Right forelimb (tissue), 1 donor: Measurements from ENCODE around the gene RER1.

Experiments
- DNase-seq: peaks from one replicate; pipeline ENCODE4 v3.0.0-alpha.2; 2018

RER1 gene

GRCh38 chr1:2408456-2408855 lies 16.8 kb downstream of the RER1 start:
- no peak for DNase-seq

DNA sequence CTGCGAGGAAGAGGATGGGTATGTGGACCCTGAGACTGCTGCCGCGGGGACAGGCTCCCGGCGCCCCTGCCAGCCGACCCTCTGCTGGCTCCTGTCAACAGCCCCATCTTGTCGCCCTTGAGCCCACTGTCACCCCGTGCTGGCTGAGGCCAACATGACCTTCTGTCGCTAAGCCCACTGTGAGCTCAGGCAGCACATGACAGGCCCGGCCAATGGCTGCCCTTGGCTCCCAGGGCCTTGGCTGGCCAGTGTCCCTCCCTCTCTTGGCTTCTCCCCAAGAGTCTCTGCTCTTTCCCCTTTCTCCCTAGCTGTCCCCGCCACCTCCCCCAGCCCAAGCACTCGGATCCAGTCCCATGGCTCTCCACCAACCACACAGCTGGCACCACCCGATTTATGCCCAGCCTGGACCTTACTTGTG lies 17.2 kb downstream of the RER1 start:
- no peak for DNase-seq

GRCh38 chr1:2409745-2410144 lies 18.1 kb downstream of the RER1 start:
- no peak for DNase-seq

- peak; percentile 62 for DNase-seq
Measured at GRCh38 chr1:2411801-2412394, 20.3 kb downstream of the RER1 start.

GRCh38 chr1:2412395-2412772 lies 20.7 kb downstream of the RER1 start, which contains the start of gene PEX10:
TSS of gene PEX10 (minus strand) at chr1:2412564. CDS start at chr1:2412502, 62 bp downstream.
- peak; percentile 97 for DNase-seq

DNA sequence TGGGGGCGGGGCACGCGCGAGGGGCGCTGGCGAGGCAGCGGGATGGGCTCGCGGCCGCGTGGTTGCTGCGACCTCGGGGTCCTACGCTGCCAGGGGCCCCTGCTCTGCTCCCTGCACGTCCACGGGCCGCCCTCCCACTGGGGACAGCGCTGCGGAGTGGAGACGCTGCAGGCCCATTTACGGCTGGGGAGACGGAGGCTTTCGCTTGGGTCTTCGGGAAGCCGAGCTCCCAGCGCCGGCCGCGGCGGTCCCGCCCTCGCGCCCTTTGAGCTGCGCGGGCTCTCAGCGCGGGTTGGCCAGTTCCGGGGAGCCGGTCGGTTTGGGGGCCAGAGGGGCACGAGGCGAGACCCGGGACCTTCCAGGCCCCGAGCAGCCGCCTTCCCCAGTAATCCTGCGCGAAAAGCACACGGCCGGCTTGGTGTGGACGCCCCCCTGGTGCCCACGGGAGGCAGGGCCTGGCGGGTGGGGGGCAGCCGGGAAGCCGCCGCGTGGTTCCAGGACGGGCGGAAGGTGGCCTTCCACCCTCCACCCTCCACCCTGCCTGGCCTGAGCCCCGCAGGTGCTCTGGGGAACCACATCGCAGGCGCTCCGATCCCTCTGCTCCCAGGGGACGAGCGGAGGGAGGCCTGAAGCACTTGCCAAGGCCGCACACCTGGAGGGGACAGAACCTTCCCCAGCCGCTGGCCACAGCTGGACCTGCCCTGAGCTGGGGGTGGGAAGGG lies 21.3 kb downstream of the RER1 start:
- no peak for DNase-seq

DNA sequence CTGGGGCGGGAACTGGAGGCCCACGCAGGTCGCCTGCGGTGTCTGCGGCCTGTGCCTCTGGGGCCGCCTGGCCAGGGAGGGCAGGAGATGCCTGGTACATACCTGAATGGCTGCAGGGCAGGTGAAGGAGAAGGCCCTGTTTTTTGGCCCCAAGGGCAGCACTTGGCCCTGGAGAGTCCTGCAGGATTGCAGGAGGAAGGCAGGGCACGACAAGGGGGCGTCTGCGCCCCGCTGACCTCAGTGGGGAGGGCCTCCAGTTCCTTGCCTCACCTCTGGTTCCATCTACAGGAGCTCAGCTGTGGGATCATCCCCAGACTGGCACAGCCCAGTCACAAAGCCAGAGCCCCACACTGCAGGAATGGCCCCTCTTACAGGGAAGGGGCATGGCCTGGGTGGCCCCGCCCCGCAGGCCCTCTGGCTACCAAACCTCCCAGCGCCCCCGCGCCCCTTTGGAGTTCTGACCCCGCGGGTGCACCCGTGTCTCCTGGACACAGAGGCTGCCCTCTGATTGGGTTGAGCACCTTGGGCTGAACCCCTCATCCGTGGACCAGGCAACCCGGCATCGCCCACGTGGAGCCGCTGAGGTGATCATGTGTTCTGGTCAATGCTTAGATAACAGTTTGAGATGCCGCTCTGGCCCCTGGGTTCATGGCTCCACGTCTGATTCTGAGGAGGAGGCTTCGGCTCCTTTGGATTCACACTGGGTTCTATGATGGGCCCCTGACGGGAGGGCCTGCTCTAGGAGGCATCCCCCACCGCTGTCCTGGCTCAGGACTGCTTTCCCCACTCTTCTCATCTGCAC lies 22.1 kb downstream of the RER1 start:
- no peak for DNase-seq

DNA sequence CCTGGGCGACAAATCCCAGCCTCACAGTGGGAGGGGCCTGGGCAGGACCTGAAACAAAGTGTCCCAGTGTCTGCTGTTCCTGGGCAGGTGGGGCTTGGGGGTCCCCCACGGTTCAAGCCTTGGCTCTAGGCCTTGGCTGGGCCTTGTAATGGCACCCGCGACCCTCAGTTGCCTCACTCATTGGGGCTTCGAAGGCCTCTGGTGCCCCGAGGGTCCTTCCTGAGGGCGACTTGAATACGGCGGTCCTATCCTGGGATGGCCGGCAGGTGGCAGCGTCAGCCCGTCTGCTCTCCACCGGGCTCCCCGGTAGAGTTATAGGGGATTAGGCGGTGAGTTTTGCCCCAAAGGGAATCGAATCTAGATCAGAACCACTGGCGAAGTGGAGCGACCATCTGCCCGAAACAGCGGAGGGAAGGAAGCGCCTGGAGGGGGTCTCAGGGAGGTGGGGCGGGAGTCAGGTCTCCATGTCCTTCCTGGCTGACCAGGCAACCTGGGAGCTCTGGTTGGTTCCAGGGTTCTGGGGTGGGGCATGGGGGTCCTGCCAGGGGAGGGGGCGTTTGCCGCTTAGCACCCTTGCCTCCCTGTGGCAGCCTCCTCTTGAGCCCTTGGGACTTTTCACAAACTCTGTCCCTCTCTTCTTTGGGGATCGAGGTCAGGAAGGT lies 22.8 kb downstream of the RER1 start:
- peak; percentile 87 for DNase-seq

DNA sequence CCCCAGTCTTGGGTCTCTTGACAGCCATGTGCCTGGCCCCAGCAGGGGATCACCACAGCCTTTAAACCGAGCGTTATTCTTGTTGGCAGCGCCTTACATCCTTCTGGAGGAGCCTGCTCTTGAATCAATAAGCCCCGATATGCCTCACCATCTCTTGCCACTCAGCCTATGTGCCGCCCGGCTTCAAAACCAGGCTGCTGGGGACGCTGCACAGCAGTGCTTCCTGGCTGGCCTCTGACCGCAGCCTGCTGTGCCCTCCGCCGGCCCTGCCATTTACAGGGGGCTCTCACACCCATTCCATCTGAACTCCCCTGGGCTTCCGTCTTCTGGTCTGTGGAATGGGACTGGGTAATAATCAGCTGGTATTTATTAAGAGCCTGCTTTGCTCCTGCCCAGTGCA lies 23.7 kb downstream of the RER1 start:
- no peak for DNase-seq

DNA sequence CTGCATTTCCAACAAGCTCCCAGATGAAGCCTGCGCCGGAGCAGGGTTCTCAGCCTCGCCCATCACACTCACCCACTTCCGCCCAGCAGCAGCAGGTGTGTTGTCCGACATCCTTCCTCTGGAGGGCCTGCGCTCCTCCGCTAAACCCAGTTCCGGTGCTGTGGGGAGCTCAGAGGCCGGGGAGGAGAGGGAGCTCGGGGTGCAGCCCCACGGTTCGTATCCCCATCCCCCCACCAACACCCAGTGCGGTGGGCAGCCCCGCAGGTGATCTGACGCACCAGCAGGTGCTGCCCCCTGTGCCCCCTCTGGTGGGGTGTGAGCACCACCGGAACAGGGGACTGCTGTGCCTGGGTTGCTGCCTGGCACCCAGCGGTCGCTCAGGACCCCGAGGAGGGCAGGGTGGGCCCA lies 24.2 kb downstream of the RER1 start:
- no peak for DNase-seq

DNA sequence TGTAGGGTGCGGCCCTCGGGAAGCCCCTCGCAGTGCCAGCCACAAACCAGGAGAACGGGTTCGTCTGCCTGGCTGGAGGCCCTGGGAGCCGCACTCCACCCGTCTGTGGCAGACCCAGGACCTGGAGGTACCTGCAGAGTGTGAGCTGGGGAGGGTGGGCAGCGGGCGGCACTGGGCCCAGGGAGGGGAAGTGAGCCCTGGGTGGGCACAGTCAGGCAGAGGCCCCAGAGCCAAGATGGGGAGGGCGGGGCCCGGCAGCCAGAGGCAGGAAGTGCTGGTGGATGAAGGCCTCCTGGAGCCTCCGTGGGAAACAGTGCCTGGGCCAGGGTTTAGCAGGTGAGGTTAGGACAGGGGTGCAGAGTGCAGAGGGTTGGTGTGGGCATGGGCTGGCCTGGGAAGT lies 24.8 kb downstream of the RER1 start:
- no peak for DNase-seq

DNA sequence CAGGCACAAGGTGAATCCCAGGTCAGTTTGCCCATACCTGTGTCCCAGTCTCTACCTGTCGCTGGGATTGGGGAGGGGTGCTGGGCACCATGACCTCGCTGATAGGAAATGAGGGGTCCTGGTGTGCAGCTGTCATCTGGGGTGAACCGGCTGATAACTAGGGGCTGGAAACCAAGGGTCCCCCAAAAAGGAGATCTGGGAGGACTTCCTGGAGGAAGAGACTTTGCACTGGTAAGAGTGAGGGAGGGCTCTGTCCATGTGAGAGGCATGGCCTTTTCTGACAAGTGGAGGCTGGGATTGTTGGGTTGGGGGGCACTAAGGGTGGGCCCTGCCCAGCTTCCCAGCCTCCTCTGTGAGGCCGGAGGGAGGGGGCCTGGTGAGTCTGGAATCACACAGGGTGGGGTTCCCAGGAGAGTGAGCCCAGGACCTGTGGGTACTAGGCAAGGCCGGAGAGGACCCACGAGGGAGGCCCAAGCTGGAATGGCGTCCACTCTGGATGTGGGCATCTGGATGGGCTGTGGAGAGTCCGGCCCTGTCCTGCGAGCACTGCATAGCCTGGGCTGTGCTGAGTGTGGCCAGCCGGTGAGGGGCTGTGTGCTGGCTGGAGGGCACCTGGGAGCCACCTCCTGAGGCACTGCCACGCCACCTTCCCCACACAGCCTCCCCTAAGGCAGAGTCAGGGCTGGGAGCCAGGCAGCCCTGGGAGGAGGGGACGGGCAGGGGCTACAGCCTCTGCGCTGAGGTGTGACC lies 25.6 kb downstream of the RER1 start:
- no peak for DNase-seq

DNA sequence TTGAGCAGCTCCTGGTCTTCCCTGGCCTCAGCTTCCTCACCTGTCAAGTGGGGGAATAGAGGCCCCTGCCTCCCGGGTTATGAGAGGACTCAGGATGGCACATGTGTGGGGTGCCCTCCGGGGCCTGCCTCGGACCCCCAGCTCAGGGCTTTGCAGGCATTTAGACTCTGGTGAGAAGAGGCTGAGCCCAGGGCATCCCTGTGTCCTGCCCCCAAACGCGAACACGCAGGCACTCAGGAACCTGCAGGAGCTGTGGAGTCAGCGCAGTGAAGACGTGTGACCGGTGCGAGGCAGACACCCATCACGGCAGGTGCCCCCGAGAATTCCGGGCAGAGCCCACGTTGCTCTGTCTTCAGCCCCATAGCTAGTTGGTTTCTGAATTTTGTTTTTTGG lies 26.2 kb downstream of the RER1 start:
- no peak for DNase-seq

DNA sequence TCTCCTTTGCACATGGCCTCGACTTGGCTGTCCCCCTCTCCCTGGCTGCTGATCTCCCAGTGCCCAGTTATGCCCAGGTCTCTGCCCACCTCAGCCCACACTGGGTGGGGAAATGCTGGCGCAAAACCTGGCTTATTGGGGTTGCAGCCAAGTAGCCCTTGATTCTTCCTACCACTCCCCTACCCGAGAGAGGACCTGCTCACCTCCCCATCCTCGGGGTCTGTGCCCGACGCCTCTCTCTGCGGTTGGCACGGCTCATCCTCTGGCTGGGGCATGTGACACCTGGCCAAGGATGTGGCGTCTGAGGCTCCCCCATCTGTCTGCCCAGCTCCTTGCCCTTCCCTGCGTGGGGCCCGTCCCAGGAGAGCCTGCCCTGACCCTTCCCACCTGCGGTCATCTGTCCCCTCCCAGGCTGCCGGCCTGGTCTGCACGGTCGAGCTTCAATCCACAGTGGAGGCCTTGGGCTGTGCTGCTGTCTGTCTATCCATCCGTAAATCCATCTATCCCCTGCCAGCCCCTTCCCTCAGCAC lies 27.2 kb downstream of the RER1 start:
- no peak for DNase-seq

DNA sequence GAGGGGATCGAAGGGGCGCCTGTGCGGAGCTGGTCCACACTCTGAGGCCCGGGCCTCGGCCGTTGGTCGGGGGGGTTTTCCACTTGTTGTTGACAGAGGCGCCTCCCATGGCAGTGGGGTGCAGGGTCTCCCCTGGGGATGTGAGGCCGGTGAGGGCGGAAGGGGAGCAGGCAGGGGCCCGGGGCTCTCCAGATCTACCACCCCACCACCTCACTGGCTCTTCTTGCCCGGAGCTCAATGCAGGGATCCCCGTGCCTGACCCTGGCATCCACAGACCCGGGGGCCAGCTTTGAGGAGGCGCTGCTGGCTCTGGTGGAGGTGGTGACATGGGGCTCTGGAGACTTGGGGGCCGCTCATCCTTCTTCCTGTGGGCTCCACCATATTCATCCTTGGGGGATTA lies 27.8 kb downstream of the RER1 start:
- DNase-seq = no peak

DNA sequence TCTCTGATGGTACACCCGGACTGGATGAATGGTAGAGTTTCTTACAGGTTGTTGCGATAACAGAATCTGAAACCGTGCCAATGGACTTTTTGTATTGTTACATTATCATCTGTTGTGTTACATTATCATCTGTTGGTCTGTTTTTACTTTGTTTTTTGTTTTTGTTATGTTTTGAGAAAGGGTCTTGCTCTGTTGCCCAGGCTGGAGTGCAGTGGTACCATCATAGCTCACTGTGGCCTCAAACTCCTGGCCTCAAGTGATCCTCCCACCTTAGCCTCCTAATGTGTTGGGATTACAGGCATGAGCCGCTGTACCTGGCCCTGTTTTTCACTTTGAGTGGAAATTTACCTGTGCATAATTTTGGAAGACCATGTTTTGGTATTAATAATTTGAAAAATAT lies 30.9 kb downstream of the RER1 start:
- DNase-seq = no peak

DNA sequence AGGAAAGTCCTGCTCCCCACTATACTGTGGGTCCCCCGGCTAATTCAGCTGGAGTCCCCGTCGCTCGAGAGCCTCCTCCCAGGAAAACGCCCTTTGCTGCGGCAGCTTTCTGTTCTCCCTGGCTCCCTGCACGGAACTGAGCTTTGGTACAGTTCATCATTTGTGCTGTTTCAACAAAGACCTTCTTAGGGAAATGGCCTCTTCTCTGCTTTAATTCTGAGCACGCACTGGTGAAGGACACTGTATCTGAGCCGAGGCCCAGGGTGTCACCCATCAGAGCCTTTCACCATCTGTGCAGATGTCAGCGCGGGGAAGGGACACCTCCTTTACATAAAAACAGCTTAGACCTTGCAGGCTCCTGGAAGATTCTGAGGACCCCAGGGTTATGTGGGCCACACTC lies 34.3 kb downstream of the RER1 start:
- DNase-seq = no peak

DNA sequence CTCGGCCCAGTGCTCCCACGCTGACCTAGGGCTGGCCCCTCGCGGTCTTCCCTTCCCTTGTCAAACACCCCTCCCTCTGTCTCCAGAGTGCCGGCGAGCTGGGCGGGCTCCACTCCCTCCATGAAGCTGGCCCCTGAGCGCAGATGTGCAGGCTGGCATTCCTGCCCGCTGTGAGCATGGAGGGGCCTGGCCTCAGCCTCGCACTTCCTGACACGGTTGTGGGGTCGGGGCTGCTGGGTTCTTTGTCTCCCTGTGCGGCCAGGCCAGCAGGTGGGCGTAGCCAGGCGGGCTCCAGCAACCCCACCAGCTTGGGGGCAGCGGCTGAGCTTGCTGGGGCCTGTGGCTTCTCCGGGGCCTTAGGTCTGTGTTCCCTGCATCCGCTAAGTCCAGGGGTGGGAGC lies 34.9 kb downstream of the RER1 start:
- DNase-seq = no peak

DNA sequence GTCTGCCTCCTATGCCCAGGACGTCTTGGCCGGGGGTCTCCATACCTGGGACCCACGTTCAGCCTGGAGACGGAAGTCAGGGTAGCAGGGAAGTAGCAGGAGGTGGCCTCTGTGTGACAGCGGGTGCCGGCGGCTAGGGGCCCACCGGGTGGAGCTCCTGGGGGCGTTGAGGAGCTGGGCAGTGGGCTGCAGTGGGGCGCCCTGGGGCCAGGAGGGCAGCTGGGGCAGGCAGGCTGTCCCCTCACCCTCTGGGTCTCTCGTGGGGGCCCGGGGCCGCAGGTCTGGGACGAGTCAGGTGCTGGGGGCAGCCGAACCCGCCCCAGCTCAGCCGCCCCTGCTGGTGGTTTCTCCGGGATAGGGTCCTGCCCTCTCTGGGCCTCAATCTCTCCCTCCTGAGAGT lies 35.4 kb downstream of the RER1 start:
- no peak for DNase-seq

- DNase-seq = no peak
Measured at GRCh38 chr1:2427976-2428375, 36.3 kb downstream of the RER1 start.

DNA sequence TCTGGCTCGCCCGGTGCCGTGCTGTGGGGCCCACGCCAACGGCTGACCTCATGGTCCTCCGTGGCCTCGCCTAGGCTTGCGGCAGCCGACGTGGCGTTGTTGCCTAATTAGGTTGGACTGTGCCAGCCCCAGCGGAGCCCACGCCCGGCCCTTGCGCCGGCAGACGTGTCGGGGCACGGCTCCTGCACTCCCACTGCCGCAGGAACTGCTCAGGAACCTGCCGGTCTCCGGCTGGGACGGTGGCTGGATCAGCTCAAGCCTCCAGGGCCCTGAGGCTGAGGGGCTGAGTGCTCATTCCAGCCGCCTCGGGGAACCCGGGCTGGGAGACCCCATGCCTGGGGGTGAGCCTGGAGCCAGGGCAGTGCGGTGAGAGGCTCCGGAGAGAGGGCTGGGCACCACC lies 36.8 kb downstream of the RER1 start:
- DNase-seq = no peak

DNA sequence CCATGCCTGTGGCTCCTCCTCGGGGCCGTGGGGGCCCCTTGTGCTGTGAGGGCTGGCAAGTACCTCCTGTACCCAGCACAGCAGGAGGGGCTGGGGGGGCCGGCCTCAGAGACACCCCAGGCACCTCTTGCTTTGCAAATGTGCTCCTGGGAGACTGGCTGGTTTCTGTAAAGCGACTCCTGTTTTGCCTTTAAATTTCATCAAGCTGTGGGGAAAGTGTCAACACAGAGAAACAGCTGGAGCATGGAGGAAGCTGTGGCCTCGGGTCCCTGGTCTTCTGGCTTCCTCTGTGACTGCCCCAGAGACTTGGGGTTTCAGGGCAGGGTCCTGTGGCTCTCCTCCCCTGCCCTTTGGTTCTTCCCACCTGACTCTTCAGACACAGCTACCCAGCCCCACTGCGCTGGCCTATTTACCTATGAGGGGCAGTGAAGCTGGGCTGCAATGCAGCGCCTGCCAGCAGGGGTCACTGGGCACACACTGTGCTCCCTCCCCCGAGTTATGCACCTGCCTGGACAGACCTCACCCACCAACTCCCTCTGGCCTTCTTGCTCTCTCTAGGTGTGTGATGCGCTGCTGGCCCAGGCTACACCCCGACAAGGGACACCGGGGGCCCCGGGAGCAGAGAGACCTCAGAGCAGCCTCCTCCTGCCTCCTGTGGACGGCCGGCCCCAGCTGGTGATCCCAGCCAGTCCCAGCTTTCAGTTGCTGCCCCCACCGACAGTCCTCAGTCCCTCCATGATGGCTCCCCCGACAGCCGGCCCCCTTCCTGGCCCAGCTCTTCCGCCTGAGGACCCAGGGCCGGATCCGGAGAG lies 38.3 kb downstream of the RER1 start:
- DNase-seq = no peak
